WTC11 (cell line): ENCODE results near the gene EYS.

Experiments used
- CTCF ChIP-seq: fragments of 200-600 bp; IDR thresholded peaks from 2 replicates; pipeline ENCODE4 v1.8.0; 2022; ENCODE audit warnings: antibody characterized with exemption
- STAT6 ChIP-seq: sonication (generic); formaldehyde crosslinking; conservative IDR thresholded peaks from 2 replicates; pipeline ENCODE4 v1.8.1; 2023; ENCODE audit warnings: mild to moderate bottlenecking, low read depth, missing genetic modification reagents, moderate library complexity

GRCh38 chr6:64050590-64050989 lies 1656.4 kb downstream of the EYS start:
- TF ChIP-seq STAT6 (no peak), CTCF (no peak)
